ENCODE measurements around the gene HES6. TPM values are rescaled to one million over a fixed set of nuclear protein-coding genes. Genes with fewer than 3 reads are reported as not detected.
"Not testable (repeated sequence)": the region's sequence is repeated elsewhere in the genome, so short reads cannot be mapped to it uniquely, and the experiment has no call there.

HES6 gene
- total RNA-seq, 1 donor from 2014 or later: 80.8 TPM

GRCh38 chr2:238272156-238272555, 32.3 kb upstream of the HES6 start:
- no peak for DNase-seq

GRCh38 chr2:238271686-238272085, 31.8 kb upstream of the HES6 start:
- not testable (repeated sequence) for DNase-seq

GRCh38 chr2:238271061-238271554, 31.3 kb upstream of the HES6 start:
- DNase-seq: no peak

- no peak for DNase-seq
These were observed 30.8 kb upstream of the HES6 start for GRCh38 chr2:238270606-238271005.

- DNase-seq: no peak
These were observed 29.9 kb upstream of the HES6 start for GRCh38 chr2:238269741-238270140.

- DNase-seq: no peak
These were observed 28.2 kb upstream of the HES6 start for GRCh38 chr2:238267884-238268680.

- DNase-seq: no peak
These were observed 27.5 kb upstream of the HES6 start for GRCh38 chr2:238267341-238267710.

- DNase-seq: no peak
These were observed 25.8 kb upstream of the HES6 start for GRCh38 chr2:238265605-238266004.

- no peak for DNase-seq
These were observed 24.2 kb upstream of the HES6 start for GRCh38 chr2:238264072-238264460.

- peak; percentile 79 for DNase-seq
These were observed 23.6 kb upstream of the HES6 start for GRCh38 chr2:238263204-238264071.

- no peak for DNase-seq
These were observed 22.8 kb upstream of the HES6 start for GRCh38 chr2:238262496-238263122.

GRCh38 chr2:238261718-238262375, 22.0 kb upstream of the HES6 start:
- DNase-seq: no peak

- DNase-seq: no peak
These were observed 21.0 kb upstream of the HES6 start for GRCh38 chr2:238260883-238261282.

GRCh38 chr2:238259061-238260020, 19.5 kb upstream of the HES6 start:
- DNase-seq: no peak

- DNase-seq: no peak
These were observed 18.2 kb upstream of the HES6 start for GRCh38 chr2:238257786-238258700.

GRCh38 chr2:238256594-238257104, 16.8 kb upstream of the HES6 start:
- DNase-seq: peak; percentile 17

- DNase-seq: no peak
These were observed 16.3 kb upstream of the HES6 start for GRCh38 chr2:238256111-238256510.

GRCh38 chr2:238255636-238256035, 15.8 kb upstream of the HES6 start:
- no peak for DNase-seq

GRCh38 chr2:238255151-238255551, 15.3 kb upstream of the HES6 start:
- DNase-seq: no peak
